Activated CD4-positive, alpha-beta T cell treated with anti-CD3 and anti-CD28 coated beads for 36 hours (primary cell): Measurements from ENCODE around the gene HDAC4. TPM values are rescaled to one million over a fixed set of nuclear protein-coding genes. Genes with fewer than 3 reads are reported as not detected.

Experiments used
- ATAC-seq: fragments of 200-7000 bp; cut with Tn5 transposase; one replicate; pipeline ENCODE4 v1.10.0; 2021; ENCODE audit warnings: mild to moderate bottlenecking, moderate library complexity
- CTCF ChIA-PET: fragments of 350-600 bp; sonication (Branson Sonifier 250); formaldehyde crosslinking; loops from one replicate; lab custom pipeline; 2021; ENCODE audit warnings: antibody characterized with exemption; lab: Charles Lee
- POLR2A ChIA-PET: fragments of 350-600 bp; sonication (Branson Sonifier 250); formaldehyde crosslinking; loops from one replicate; lab custom pipeline; 2021; ENCODE audit warnings: antibody characterized with exemption, inconsistent platforms; lab: Charles Lee
- DNase-seq: peaks from one replicate; pipeline ENCODE4 v3.0.0-alpha.2; 2020
- H3K27ac Mint-ChIP-seq: one replicate; pipeline ENCODE4 v1.8.0; 2021; ENCODE audit warnings: mixed read lengths
- H3K27me3 Mint-ChIP-seq: one replicate; pipeline ENCODE4 v1.8.0; 2021; ENCODE audit warnings: mixed read lengths
- H3K36me3 Mint-ChIP-seq: one replicate; pipeline ENCODE4 v1.8.0; 2021; ENCODE audit warnings: low read depth, mixed read lengths
- H3K4me1 Mint-ChIP-seq: one replicate; pipeline ENCODE4 v1.8.0; 2021; ENCODE audit warnings: mixed read lengths
- H3K4me3 Mint-ChIP-seq: one replicate; pipeline ENCODE4 v1.8.0; 2021; ENCODE audit warnings: mild to moderate bottlenecking, moderate library complexity, mixed read lengths
- H3K9me3 Mint-ChIP-seq: one replicate; pipeline ENCODE4 v1.8.0; 2021; ENCODE audit warnings: low read depth, mixed read lengths
- intact Hi-C, 2 experiments: fragments of 100-400 bp; cut with DNase I in 1 of 2; cut with micrococcal nuclease in 1 of 2; formaldehyde crosslinking; loops; one replicate each; pipeline versions ENCODE4 v1.14.2 to v1.15.1; 2022 to 2024; cut with DNase I, micrococcal nuclease
- total RNA-seq, 2 experiments: library from RNA; stranded (reverse); gene quantifications; one replicate each; pipeline ENCODE4 v1.2.3, GENCODE V29; 2021

HDAC4 gene
- total RNA-seq, 2 experiments from 2014 or later = 25.4 to 30.4 TPM

DNA sequence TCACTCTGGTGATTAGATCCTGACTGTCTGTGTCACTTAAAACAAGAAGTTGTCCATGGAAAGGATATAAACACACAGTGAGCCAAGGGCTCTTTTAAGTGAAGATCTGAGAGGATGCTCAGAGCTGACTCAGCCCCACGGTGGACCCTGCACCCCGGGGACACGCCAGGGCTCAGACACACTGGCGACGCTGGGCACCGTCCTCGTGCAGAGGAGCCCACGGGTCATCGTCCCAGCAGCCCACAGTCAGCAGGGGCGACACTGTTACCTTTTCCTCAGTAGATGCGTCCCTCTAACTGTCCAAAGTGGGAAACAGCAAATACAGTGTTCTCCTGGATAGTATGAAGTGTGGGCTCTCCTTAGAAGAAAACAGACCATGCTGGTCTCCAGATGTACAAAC lies 225.6 kb downstream of the HDAC4 start:
- Mint-ChIP-seq H3K4me3 (no peak overlapping the region), H3K9me3 (peaks cover 44% of the 10 kb centered on the region), H3K27ac (no peak overlapping the region), H3K27me3 (no peaks in the 10 kb centered on the region), H3K36me3 (peaks cover 85% of the 10 kb centered on the region), H3K4me1 (peaks cover 4% of the 10 kb centered on the region)
- CTCF ChIA-PET = interaction anchor here (0.6 kb wide), 1 partner anchor 915 kb away, joined by 4 read pairs; no protein-coding TSS in a partner anchor
- intact Hi-C loops = no loop called here
- DNase-seq (no peak), ATAC-seq (no peak)
- POLR2A ChIA-PET = no interaction called here

DNA sequence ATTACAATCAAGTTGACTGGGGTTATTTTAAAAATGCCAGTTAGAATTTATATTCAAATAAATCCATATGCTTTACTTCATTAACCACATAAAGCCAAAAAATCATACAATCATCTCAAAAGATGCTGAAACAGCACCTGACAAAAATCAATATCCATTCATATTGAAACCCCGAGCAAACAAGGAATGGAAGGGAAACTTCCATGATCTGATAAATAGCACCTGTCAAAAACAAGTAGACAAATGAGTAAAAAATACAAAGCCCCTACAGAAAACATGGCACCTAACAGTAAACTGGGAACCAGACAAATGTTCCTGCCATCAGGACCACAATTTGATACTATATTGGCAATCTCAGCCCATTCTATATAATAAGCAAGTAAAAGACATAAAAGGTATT lies 227.5 kb downstream of the HDAC4 start:
- H3K27ac Mint-ChIP-seq = no peak overlapping the region
- peaks cover 4% of the 10 kb centered on the region for H3K4me1 Mint-ChIP-seq
- ChIA-PET POLR2A (no interaction called here), CTCF (no interaction called here)
- H3K36me3 Mint-ChIP-seq = peaks cover 76% of the 10 kb centered on the region
- H3K9me3 Mint-ChIP-seq = peaks cover 44% of the 10 kb centered on the region
- H3K4me3 Mint-ChIP-seq = no peak overlapping the region
- H3K27me3 Mint-ChIP-seq = no peaks in the 10 kb centered on the region
- intact Hi-C loops = no loop called here
- no peak for DNase-seq
- ATAC-seq = no peak

DNA sequence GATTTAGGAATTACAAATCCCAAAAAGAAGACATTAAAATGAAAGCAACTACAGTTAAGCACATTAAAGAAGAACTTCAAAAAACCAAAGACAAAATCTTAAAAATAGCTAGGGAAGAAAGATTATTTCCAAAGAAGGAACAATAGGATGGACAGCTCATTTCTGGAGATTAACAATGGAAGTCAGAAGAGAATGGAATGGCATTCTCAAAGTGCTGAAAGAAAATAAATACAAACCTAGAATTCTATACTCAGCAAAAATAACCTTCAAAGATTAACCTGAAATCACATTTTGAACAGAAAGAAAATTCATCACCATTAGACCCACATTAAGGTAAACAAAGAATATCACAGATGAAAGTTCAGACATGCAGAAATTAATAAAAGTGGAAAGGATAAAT lies 229.2 kb downstream of the HDAC4 start:
- CTCF ChIA-PET = interaction anchor here (1.0 kb wide), 2 partner anchors 12 to 123 kb away, joined by 3 read pairs; no protein-coding TSS in a partner anchor

DNA sequence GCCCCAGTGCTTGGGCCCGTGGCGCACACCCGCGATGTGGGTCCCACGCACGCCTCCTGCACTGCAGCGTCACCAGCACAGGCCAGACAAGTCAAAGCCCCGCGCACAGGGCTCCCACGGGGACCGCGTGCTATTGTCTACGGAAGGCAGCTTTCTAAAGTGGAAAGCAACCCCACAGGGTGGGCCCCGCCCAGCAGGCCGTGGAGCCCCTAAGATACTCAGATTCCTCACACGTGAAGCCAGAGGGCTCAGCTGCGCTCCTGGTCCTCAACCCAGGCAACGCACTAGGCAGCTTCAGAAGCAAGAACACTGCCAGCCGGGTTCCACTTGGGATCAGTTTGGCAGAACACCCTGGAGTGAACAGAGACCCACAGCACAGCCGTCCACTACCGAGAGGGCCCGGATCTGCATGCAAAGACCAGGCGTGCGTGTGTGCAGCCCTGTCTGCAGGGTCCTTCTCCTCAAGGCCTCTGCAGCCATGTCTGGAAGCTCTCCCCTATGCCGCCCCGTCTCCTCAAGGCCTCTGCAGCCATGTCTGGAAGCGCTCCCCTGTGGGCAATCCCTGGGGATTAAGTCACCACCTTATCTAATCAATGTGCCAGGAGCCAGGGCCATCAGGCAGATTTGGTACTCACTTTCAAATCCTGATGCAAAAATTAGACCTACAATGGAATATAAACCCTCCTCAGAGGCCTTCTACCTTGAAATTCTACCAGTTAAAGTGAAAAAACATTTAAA lies 231.3 kb downstream of the HDAC4 start:
- intact Hi-C loops = no loop called here
- no peak for ATAC-seq
- no peak for DNase-seq
- ChIA-PET POLR2A (no interaction called here), CTCF (interaction anchor here (0.5 kb wide), 1 partner anchor 382 kb away, joined by 3 read pairs; no protein-coding TSS in a partner anchor)
- Mint-ChIP-seq H3K27me3 (no peaks in the 10 kb centered on the region), H3K36me3 (peaks cover 44% of the 10 kb centered on the region), H3K4me3 (no peak overlapping the region), H3K4me1 (peaks cover 13% of the 10 kb centered on the region), H3K9me3 (peaks cover 28% of the 10 kb centered on the region), H3K27ac (no peak overlapping the region)

More for the DNA sequence above, 229.2 kb downstream of the HDAC4 start:
- Mint-ChIP-seq H3K27me3 (no peaks in the 10 kb centered on the region), H3K4me1 (peaks cover 4% of the 10 kb centered on the region), H3K4me3 (no peak overlapping the region), H3K27ac (no peak overlapping the region), H3K9me3 (peaks cover 38% of the 10 kb centered on the region), H3K36me3 (peaks cover 60% of the 10 kb centered on the region)
- POLR2A ChIA-PET = interaction anchor here (0.7 kb wide), 1 partner anchor 837 kb away, joined by 3 read pairs; no protein-coding TSS in a partner anchor
- intact Hi-C loops = no loop called here
- DNase-seq (no peak), ATAC-seq (no peak)

DNA sequence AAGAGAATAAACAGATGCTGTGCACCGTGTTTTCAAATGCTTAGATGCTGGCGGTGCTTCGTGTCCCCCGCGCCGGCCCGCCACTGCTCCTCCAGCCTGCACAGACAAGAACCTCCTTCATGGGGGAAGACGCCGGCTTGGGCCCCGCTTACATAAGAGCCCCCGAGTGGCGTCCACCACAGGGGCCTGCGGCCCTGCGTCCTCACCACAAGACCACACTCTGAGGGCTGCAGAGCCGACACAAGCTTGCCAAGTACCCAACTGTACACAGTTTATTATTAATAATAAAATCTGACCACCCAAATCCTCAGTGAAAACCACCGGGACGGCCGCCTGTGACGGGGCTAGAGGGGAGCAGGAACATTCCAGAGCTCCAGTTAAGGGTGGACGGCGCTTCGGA lies 232.2 kb downstream of the HDAC4 start:
- no peak overlapping the region for H3K4me3 Mint-ChIP-seq
- intact Hi-C loops = no loop called here
- DNase-seq = peak; percentile 1
- CTCF ChIA-PET = interaction anchor here (0.5 kb wide), 1 partner anchor 381 kb away, joined by 3 read pairs; no protein-coding TSS in a partner anchor
- peaks cover 17% of the 10 kb centered on the region for H3K4me1 Mint-ChIP-seq
- peaks cover 37% of the 10 kb centered on the region for H3K36me3 Mint-ChIP-seq
- POLR2A ChIA-PET = no interaction called here
- H3K27ac Mint-ChIP-seq = no peak overlapping the region
- peaks cover 22% of the 10 kb centered on the region for H3K9me3 Mint-ChIP-seq
- H3K27me3 Mint-ChIP-seq = no peaks in the 10 kb centered on the region
- no peak for ATAC-seq

DNA sequence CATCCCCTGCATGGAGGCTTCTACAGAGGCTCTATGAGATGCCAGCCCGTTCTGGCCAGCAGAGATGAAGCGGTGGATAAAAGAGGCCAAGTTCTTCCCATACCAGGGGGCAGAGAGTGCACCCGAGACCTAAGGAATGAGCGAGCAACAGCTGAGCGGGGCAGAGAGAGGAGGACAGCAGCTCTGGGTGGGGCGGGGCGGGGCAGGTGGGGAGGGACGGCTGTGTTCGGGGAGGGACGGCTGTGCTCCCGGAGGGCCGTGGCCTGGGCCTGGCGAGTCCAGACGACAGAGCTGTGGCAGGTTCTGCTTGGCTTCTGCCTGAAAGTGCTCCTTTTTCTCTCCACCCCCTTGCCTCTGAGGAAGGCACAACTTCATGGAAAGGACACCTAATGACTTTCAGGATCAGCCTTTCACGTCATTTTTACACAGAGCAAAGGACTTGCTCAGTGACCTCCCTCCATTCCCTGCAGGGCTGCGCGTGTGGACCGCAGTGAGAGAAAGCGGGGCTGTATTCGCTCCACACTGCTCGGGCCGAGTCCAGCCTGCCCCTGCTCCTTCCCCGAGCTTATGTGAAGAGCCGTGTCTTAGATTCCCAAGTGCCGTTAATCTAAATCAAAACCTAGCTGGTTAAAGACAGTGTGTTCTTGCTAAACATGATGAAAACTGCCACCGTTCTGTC lies 232.9 kb downstream of the HDAC4 start:
- intact Hi-C loops = no loop called here
- peaks cover 13% of the 10 kb centered on the region for H3K4me1 Mint-ChIP-seq
- peaks cover 31% of the 10 kb centered on the region for H3K36me3 Mint-ChIP-seq
- no peaks in the 10 kb centered on the region for H3K27me3 Mint-ChIP-seq
- no peak overlapping the region for H3K4me3 Mint-ChIP-seq
- DNase-seq (no peak), ATAC-seq (no peak)
- ChIA-PET POLR2A (no interaction called here), CTCF (no interaction called here)
- H3K27ac Mint-ChIP-seq = no peak overlapping the region
- peaks cover 15% of the 10 kb centered on the region for H3K9me3 Mint-ChIP-seq

DNA sequence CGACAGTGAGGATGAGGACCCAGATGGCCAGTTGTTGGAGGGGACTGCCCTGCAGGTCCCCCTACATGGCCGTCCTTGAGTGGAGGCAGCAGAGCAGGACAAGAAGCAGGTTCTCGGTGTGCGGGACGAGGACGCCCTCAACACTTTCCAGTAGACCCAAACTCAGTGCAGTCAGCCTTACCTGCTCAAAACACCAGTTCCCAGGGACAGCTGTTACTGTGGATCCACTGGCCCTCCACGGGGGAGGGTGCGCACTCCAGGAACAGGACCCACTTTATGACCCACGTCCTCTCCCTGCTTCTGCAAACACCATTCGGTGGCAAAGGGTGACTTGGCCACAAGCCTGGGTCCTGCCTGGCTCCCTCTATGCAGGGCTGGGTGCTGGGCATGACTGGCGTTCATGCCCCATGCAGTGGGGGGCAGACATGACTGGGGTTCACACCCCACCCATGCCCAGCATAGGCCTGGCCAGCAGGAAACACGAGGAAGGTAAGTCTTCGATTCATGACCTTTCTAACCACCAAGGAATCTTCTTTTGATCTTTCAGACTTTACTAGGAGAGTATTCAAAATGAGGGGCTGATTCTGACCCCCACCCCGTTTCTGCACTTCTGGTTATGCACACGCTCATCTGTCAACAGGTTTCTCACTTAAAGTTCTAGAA lies 233.7 kb downstream of the HDAC4 start:
- no peak for ATAC-seq
- CTCF ChIA-PET = no interaction called here
- Mint-ChIP-seq H3K9me3 (peaks cover 11% of the 10 kb centered on the region), H3K36me3 (peaks cover 32% of the 10 kb centered on the region), H3K27me3 (no peaks in the 10 kb centered on the region), H3K4me1 (peaks cover 13% of the 10 kb centered on the region), H3K27ac (no peak overlapping the region), H3K4me3 (no peak overlapping the region)
- POLR2A ChIA-PET = no interaction called here
- peak; percentile 2 for DNase-seq
- intact Hi-C loops = no loop called here

DNA sequence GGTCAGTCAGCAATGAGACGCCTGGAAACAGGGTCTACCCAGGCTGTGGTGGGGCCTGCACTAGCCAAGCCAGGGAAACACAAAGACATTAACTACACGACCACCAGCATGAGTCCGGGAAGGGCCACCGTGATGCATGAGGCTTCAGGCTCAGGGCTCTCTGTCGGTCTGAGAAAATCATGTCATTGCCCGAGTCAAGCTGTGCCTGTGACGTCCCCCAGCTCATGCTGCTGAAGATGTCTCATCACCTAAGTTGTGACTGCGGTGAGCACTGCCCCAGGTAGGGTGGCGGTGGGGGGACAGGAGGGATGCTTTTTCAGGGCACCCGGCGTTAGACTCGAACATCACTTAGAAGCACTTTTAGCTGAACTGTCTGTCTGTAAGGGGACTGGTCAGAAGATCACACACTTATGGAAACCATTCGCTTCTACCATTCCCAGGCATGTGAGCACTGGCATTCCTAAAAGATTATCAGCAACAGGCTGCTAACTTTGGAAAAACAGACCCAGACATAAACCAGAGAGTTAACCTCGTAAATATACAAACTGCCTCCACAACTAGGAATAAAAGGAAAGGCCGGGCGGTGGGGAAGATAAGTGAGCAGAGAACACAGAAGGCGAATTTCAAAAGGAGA lies 234.5 kb downstream of the HDAC4 start:
- Mint-ChIP-seq H3K9me3 (peaks cover 6% of the 10 kb centered on the region), H3K4me1 (peaks cover 13% of the 10 kb centered on the region), H3K36me3 (peaks cover 27% of the 10 kb centered on the region), H3K27me3 (no peaks in the 10 kb centered on the region), H3K27ac (no peak overlapping the region), H3K4me3 (no peak overlapping the region)
- ATAC-seq = no peak
- intact Hi-C loops = no loop called here
- ChIA-PET CTCF (no interaction called here), POLR2A (no interaction called here)
- peak; percentile 2 for DNase-seq

DNA sequence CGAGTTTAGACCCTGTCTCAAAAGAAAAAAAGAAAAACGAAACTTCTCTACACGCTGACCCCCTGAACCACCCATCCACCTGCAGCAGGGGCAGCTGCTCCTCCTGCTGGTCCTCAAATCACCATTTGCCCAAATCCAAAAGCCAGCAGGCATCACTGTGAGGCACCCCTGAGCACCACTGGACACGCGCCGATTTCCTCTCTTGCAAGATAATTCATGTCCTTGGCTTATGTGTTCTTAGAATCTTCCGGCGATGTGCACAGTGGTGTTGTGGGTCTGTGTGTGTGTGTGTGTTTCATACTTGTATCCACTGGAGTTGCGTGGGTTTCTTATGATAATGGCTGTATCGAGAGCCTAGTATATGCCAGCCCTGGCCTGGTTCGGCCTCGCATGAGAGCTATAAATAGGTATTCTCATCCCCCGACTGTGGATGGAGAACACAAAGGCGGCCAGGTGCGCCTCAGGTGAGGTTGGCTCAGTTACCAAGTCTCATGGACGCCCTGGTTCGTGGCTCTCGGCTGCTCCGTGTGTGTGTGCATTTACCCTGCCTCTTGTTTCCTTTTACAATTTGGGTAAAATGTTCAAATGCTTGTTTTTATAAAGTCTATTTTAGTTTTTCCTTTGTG lies 235.5 kb downstream of the HDAC4 start:
- CTCF ChIA-PET = no interaction called here
- Mint-ChIP-seq H3K9me3 (no peaks in the 10 kb centered on the region), H3K4me3 (no peak overlapping the region), H3K27me3 (no peaks in the 10 kb centered on the region), H3K36me3 (peaks cover 22% of the 10 kb centered on the region), H3K27ac (no peak overlapping the region), H3K4me1 (peaks cover 13% of the 10 kb centered on the region)
- POLR2A ChIA-PET = no interaction called here
- DNase-seq (peak; percentile 1), ATAC-seq (no peak)
- intact Hi-C loops = no loop called here

DNA sequence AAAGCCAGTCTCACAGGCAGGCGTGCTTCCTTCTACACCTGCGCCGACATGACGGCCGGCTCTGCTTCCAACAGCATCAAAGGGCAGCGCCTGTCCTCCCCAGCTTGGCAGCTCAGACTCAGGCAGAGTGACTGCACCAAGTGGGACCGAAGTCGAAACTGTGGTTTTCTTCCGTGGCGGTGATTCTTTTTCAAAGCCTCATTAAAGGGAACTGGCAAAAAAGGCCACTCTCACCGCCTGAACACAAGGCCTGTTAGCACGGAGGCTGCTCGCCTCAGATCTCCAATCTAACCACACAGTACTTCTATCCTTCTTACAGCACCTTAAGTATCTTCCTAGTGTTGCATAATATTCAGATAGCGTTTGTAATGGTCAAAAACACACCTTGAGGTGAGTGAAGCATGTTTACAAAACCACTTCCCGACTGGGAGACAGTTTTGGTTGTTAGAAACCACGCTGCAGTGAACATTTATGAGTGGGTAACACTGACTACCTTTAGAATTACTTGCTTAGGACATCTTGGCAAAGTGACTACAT lies 236.4 kb downstream of the HDAC4 start:
- no peak overlapping the region for H3K4me3 Mint-ChIP-seq
- no peaks in the 10 kb centered on the region for H3K9me3 Mint-ChIP-seq
- ChIA-PET POLR2A (no interaction called here), CTCF (no interaction called here)
- DNase-seq (peak; percentile 21), ATAC-seq (peak; percentile 57)
- intact Hi-C loops = no loop called here
- H3K4me1 Mint-ChIP-seq = peaks cover 16% of the 10 kb centered on the region
- no peak overlapping the region for H3K27ac Mint-ChIP-seq
- no peaks in the 10 kb centered on the region for H3K27me3 Mint-ChIP-seq
- peaks cover 28% of the 10 kb centered on the region for H3K36me3 Mint-ChIP-seq
